Smooth muscle cell (in vitro differentiated cells): ENCODE results near the gene FGD6. TPM values are rescaled to one million over a fixed set of nuclear protein-coding genes. Genes with fewer than 3 reads are reported as not detected.

Experiments
- DNase-seq: peaks from one replicate; lab custom pipeline; 2025; ENCODE audit not compliant: unreplicated experiment; lab: John Stamatoyannopoulos, UW
- H2AFZ ChIP-seq: fragments of 200-600 bp; sonication (generic); 2 replicates; pipeline ENCODE4 v1.6.0; 2016; ENCODE audit warnings: antibody characterized with exemption, low read depth, mild to moderate bottlenecking
- H3F3A ChIP-seq: fragments of 200-600 bp; sonication (generic); 2 replicates; pipeline ENCODE4 v1.6.0; 2017; ENCODE audit warnings: antibody characterized with exemption, low read depth
- H3K27ac ChIP-seq: fragments of 200-600 bp; sonication (generic); 2 replicates; pipeline ENCODE4 v1.5.1; 2016; ENCODE audit warnings: low read depth, mild to moderate bottlenecking
- H3K27me3 ChIP-seq: fragments of 200-600 bp; sonication (generic); 2 replicates; pipeline ENCODE4 v1.6.1; 2016; ENCODE audit warnings: low read depth, mild to moderate bottlenecking
- H3K36me3 ChIP-seq: fragments of 200-600 bp; sonication (generic); 2 replicates; pipeline ENCODE4 v1.5.1; 2016; ENCODE audit warnings: low read depth
- H3K4me1 ChIP-seq: fragments of 200-600 bp; sonication (generic); 2 replicates; pipeline ENCODE4 v1.5.1; 2016; ENCODE audit warnings: low read depth
- H3K4me2 ChIP-seq: fragments of 200-600 bp; sonication (generic); 2 replicates; pipeline ENCODE4 v1.6.0; 2016; ENCODE audit warnings: mild to moderate bottlenecking
- H3K4me3 ChIP-seq: fragments of 200-600 bp; sonication (generic); 2 replicates; pipeline ENCODE4 v1.5.1; 2016; ENCODE audit warnings: mild to moderate bottlenecking
- H3K79me2 ChIP-seq: fragments of 200-600 bp; sonication (generic); 2 replicates; pipeline ENCODE4 v1.6.0; 2016; ENCODE audit warnings: low read depth, mild to moderate bottlenecking
- H3K9ac ChIP-seq: fragments of 200-600 bp; sonication (generic); 2 replicates; pipeline ENCODE4 v1.6.0; 2016; ENCODE audit warnings: low read depth
- H3K9me3 ChIP-seq: fragments of 200-600 bp; sonication (generic); replicated peaks from 2 replicates; pipeline ENCODE4 v1.5.1; 2016; ENCODE audit warnings: low read depth
- H4K20me1 ChIP-seq: fragments of 200-600 bp; sonication (generic); 2 replicates; pipeline ENCODE4 v1.6.0; 2016; ENCODE audit warnings: low read depth
- WGBS: methylation state at CpG from one replicate; pipeline ENCODE4 v1.1.7; 2016; ENCODE audit warnings: low lambda C conversion rate; 5-methylcytosine and 5-hydroxymethylcytosine counted together
- polyA plus RNA-seq: library from polyadenylated mRNA; unstranded; fragments of >200 nt; fragmentation: Nextera tagmentation; extraction: Ambion mirVana; gene quantifications from 2 replicates; pipeline ENCODE4 v1.2.1, GENCODE V29; 2016
- total RNA-seq: library from RNA; depleted of rRNA; stranded (reverse); fragments of >200 nt; gene quantifications from 2 replicates; pipeline ENCODE4 v1.2.3, GENCODE V29; 2014
- TF ChIP-seq, protein P1 (sequence below): fragments of 200-600 bp; sonication (generic); IDR thresholded peaks from 2 replicates; pipeline ENCODE4 v1.5.1; 2017; ENCODE audit warnings: borderline replicate concordance, mild to moderate bottlenecking, antibody characterized with exemption; ENCODE audit not compliant: insufficient read depth, poor library complexity, severe bottlenecking

FGD6 gene
- total and polyA plus RNA-seq, 2 experiments from 2014 or later = 2.5 to 7.7 TPM

DNA sequence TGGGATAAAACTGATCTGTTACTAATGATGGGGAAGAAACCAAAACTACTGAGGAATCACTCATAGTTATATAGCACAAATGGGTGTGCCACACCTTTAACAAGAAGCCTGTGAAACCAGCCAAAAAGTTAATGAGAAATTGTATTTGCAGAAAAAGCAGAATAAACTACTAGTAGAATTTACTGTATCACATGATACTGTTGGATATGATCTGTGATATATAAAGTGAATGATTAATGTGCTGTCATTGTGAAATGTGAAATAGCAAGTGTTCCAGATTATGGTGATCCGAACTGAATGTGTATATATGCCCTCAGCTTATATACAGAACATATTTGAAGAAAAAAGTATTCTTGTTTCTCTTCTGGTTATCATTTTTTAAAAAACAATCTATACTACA, 30.8 kb upstream of the FGD6 start:
- TF ChIP-seq, protein P1, sequence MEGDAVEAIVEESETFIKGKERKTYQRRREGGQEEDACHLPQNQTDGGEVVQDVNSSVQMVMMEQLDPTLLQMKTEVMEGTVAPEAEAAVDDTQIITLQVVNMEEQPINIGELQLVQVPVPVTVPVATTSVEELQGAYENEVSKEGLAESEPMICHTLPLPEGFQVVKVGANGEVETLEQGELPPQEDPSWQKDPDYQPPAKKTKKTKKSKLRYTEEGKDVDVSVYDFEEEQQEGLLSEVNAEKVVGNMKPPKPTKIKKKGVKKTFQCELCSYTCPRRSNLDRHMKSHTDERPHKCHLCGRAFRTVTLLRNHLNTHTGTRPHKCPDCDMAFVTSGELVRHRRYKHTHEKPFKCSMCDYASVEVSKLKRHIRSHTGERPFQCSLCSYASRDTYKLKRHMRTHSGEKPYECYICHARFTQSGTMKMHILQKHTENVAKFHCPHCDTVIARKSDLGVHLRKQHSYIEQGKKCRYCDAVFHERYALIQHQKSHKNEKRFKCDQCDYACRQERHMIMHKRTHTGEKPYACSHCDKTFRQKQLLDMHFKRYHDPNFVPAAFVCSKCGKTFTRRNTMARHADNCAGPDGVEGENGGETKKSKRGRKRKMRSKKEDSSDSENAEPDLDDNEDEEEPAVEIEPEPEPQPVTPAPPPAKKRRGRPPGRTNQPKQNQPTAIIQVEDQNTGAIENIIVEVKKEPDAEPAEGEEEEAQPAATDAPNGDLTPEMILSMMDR = no peak
- peaks cover 69% of the 10 kb centered on the region for H4K20me1 ChIP-seq
- H3K4me1 ChIP-seq = peaks cover 6% of the 10 kb centered on the region
- H3K9ac ChIP-seq = no peak overlapping the region
- 83% methylated on average over 1 of the region's 1 CpG for WGBS
- peaks cover 77% of the 10 kb centered on the region for H3K79me2 ChIP-seq
- H3K4me3 ChIP-seq = no peak overlapping the region
- H3K27me3 ChIP-seq = no peaks in the 10 kb centered on the region
- H3K9me3 ChIP-seq = no peaks in the 10 kb centered on the region
- H3K4me2 ChIP-seq = no peak overlapping the region
- no peaks in the 10 kb centered on the region for H3K36me3 ChIP-seq
- no peak overlapping the region for H2AFZ ChIP-seq
- DNase-seq = no peak
- H3K27ac ChIP-seq = no peak overlapping the region
- H3F3A ChIP-seq = peaks cover 6% of the 10 kb centered on the region

DNA sequence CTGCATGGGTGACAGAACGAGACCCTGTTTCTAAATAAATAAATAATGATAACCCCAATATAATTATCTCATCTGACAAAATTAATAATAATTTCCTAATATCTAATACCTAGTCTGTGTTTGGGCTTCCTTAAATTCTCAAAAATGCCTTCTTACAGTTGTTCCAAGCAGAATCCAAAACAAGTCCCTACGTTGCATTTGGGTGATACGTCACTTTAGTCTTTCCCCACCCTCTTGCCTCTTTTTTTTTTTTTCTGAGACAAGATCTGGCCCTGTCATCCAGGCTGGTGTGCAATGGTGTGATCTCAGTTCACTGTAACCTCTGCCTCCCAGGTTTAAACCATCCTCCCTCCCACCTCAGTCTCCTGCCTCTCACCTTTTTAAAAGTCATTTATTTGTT, 27.1 kb upstream of the FGD6 start:
- Histone ChIP-seq H3K4me1 (peaks cover 6% of the 10 kb centered on the region), H3K79me2 (peaks cover 90% of the 10 kb centered on the region), H3K9me3 (no peaks in the 10 kb centered on the region), H4K20me1 (peaks cover 94% of the 10 kb centered on the region), H3K27me3 (no peaks in the 10 kb centered on the region), H3K27ac (no peak overlapping the region), H2AFZ (no peak overlapping the region), H3K36me3 (no peaks in the 10 kb centered on the region), H3K9ac (no peak overlapping the region), H3K4me3 (no peak overlapping the region), H3K4me2 (no peak overlapping the region), H3F3A (peaks cover 6% of the 10 kb centered on the region)
- DNase-seq = no peak
- 94% methylated on average over 3 of the region's 3 CpGs for WGBS
- TF ChIP-seq, protein P1 = no peak

DNA sequence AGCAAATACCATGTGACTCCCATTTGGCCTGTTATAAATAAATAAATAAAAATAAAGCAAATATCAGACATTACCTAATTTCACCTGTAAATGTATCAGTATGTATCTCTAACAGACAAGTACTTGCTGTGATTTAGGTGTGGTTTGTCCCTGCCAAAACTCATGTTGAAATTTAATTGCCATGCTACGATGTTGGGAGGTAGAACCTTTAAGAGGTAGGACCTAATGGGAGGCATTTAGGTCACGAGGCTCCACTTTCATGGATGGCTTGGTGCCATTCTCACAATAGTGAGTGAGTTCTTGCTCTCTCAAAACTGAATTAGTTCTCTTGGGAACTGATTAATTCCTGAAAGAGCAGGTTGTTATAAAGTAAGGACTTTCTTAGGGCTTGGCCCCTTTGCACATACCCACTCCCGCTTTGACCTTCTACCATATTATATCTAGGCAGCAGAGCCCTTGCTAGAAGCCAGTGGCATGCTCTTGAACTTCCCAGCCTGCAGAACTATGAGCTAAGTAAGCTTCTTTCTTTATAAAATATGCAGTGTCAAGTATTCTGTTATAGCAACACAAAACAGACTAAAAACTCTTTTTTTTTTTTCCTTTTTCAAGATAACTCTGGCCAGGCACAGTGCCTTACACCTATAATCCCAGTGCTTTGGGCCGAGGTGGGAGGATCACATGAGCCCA, 26.4 kb upstream of the FGD6 start:
- Histone ChIP-seq H3K79me2 (peaks cover 90% of the 10 kb centered on the region), H3K9me3 (no peaks in the 10 kb centered on the region), H3K9ac (no peak overlapping the region), H4K20me1 (peaks cover 95% of the 10 kb centered on the region), H3K4me3 (no peak overlapping the region), H3K4me2 (no peak overlapping the region), H3K4me1 (no peaks in the 10 kb centered on the region), H2AFZ (no peak overlapping the region), H3K27ac (no peak overlapping the region), H3K27me3 (no peaks in the 10 kb centered on the region), H3F3A (peaks cover 6% of the 10 kb centered on the region), H3K36me3 (no peaks in the 10 kb centered on the region)
- TF ChIP-seq, protein P1 = no peak
- DNase-seq = no peak
- 97% methylated on average over 4 of the region's 4 CpGs for WGBS
